ENCODE measurements around the gene BRPF3.

DNA sequence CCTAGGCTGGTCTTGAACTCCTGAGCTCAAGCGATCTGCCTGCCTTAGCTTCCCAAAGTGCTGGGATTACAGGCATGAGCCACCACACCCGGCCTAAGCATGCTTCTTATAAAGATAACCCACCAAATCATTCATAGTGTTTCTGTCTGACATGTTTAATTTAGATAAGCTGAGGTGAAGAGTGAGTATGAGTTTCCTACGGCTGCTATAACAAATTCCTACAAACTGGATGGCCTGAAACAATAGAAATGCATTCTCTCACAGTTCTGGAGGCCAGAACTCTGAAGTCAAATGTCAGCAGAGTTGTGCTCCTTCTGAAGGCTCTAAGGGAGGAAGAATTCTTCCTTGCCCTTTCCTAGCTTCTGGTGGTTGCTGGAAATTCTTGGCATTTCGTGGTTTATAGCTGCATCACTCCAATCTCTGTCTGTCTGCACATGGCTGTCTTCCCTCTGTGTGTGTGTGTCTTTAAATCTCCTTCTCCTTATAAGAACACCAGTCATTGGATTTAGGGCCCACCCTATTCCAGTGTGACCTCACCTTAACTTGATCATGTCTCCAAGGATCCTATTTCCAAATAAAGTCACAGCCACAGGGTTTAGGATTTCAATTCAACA, 36.3 kb upstream of the BRPF3 start:
- TF ChIP-seq, protein P1, sequence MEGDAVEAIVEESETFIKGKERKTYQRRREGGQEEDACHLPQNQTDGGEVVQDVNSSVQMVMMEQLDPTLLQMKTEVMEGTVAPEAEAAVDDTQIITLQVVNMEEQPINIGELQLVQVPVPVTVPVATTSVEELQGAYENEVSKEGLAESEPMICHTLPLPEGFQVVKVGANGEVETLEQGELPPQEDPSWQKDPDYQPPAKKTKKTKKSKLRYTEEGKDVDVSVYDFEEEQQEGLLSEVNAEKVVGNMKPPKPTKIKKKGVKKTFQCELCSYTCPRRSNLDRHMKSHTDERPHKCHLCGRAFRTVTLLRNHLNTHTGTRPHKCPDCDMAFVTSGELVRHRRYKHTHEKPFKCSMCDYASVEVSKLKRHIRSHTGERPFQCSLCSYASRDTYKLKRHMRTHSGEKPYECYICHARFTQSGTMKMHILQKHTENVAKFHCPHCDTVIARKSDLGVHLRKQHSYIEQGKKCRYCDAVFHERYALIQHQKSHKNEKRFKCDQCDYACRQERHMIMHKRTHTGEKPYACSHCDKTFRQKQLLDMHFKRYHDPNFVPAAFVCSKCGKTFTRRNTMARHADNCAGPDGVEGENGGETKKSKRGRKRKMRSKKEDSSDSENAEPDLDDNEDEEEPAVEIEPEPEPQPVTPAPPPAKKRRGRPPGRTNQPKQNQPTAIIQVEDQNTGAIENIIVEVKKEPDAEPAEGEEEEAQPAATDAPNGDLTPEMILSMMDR (IDR thresholded peaks at IDR 0.05) = no peak
- TF ChIP-seq POLR2A (IDR thresholded peaks at IDR 0.05) = no peak
